Measurements from ENCODE around the gene ZNF235.
"Not testable (repeated sequence)": the region's sequence is repeated elsewhere in the genome, so short reads cannot be mapped to it uniquely, and the experiment has no call there.

The ZNF235 gene

GRCh38 chr19:44258835-44259413, 45.9 kb downstream of the ZNF235 start:
- Histone ChIP-seq H3K4me2 (peak overlapping the region; percentile 77; the same call in 1 of the 2 replicates), H3K4me3 (peak overlapping the region; percentile 59; the same call in 1 of the 2 replicates)

DNA sequence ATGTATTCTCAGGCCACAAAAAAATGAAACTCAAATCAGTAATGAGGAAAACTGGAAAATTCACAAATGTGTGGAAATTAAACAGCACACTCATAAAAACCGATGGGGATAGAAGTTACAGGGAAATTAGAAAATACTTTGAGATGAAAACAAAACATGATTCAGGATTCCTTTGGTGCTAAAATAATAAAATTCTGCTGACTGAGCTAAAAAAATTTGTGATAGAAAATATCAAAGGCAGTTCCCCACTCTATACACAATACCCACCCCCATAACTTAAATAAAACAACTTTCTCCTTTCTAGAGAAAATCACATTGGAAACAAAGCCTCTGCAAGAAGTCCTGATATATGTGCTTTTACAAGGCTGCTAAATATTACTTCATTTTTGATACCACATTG, 46.7 kb downstream of the ZNF235 start:
- H3K4me3 ChIP-seq: no peak overlapping the region
- peaks cover 50% of the 10 kb centered on the region for H3K9me3 ChIP-seq
- TF ChIP-seq Cebpa-rat (IDR thresholded peaks at IDR 0.05): no peak
- no peaks in the 10 kb centered on the region for H4K20me1 ChIP-seq
- H3K27me3 ChIP-seq: no peaks in the 10 kb centered on the region
- no peak overlapping the region for H3K4me2 ChIP-seq
- H3K9ac ChIP-seq: no peak overlapping the region
- H3K27ac ChIP-seq: no peak overlapping the region
- H3K36me3 ChIP-seq: peaks cover 19% of the 10 kb centered on the region
- H3K4me1 ChIP-seq: peaks cover 11% of the 10 kb centered on the region

More at GRCh38 chr19:44258835-44259413, 45.9 kb downstream of the ZNF235 start:
- peaks cover 18% of the 10 kb centered on the region for H3K36me3 ChIP-seq
- peaks cover 42% of the 10 kb centered on the region for H3K9me3 ChIP-seq
- H3K27me3 ChIP-seq: no peaks in the 10 kb centered on the region
- H3K4me1 ChIP-seq: peaks cover 11% of the 10 kb centered on the region
- no peak overlapping the region for H3K27ac ChIP-seq
- H3K9ac ChIP-seq: no peak overlapping the region
- TF ChIP-seq Cebpa-rat (IDR thresholded peaks at IDR 0.05): no peak
- no peaks in the 10 kb centered on the region for H4K20me1 ChIP-seq

DNA sequence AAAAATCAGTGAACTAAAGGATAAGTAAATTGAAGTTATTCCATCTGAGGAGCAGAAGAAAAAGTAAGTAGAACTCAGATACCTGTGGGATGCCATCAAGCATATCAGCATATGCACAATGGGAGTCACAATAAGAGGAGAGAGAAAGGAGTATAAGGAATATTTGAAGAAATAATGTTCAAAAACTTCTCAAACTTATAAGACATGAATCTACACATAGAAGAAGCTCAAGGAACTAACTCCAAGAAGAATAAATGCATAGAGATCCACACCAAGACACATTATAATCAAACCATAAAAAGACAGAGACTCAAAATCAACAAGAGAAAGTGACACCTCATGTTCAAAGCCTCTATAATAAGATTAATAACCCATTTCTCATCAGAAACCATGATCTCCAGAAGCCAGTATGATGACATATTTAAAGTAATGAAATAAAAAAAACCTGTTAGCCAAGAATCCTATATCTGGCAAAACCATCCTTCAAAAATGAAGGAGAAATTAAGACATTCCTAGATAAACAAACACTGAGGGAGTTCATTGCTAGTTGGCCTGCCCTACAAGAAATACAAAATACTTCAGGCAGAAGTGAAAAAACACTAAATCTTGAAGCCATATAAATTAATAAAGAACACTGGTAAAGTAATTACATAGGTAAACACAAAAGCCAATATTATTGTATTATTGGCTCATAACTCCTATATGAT, 49.0 kb downstream of the ZNF235 start:
- no peaks in the 10 kb centered on the region for H4K20me1 ChIP-seq
- H3K4me2 ChIP-seq: no peak overlapping the region
- no peaks in the 10 kb centered on the region for H3K27me3 ChIP-seq
- H3K36me3 ChIP-seq: peaks cover 28% of the 10 kb centered on the region
- no peak overlapping the region for H3K9ac ChIP-seq
- no peak overlapping the region for H3K4me3 ChIP-seq
- no peak for TF ChIP-seq Cebpa-rat (IDR thresholded peaks at IDR 0.05)
- peaks cover 11% of the 10 kb centered on the region for H3K4me1 ChIP-seq
- H3K27ac ChIP-seq: no peak overlapping the region
- H3K9me3 ChIP-seq: peaks cover 72% of the 10 kb centered on the region

DNA sequence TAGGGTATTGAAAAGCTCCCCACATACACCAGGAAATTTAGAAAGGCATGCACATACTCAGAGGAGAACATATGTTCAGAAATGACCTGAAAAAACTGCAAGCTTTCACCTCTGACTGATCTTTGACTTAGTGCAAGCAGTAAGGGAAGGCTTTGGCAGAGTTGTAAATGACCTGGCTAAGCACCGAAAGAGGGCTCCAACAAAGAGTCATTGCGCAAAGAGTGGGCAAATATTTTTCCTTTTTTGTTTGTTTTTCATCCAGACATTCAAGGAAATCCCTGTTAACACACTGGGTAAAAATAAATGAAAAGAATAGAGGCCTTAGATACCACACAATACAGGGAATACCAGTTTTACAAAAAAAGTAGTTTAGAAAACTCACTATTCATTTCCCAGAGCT, 50.3 kb downstream of the ZNF235 start:
- Histone ChIP-seq H3K36me3 (peaks cover 33% of the 10 kb centered on the region), H3K4me1 (no peaks in the 10 kb centered on the region), H3K27me3 (no peaks in the 10 kb centered on the region), H3K4me3 (no peak overlapping the region), H4K20me1 (no peaks in the 10 kb centered on the region), H3K9me3 (peaks cover 86% of the 10 kb centered on the region), H3K4me2 (no peak overlapping the region), H3K9ac (no peak overlapping the region), H3K27ac (no peak overlapping the region)
- TF ChIP-seq Cebpa-rat (IDR thresholded peaks at IDR 0.05): no peak

DNA sequence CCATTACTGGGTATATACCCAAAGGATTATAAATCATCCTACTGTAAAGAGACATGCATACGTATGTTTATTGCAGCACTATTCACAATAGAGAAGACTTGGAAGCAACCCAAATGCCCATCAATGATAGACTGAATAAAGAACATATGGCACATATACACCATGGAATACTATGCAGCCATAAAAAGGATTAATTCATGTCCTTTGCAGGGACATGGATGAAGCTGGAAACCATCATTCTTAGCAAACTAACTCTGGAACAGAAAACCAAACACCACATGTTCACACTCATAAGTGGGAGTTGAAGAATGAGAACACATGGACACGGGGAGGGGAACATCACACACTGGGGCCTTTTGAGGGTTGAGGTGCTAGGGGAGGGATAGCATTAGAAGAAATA, 51.4 kb downstream of the ZNF235 start:
- H3K9me3 ChIP-seq: peaks cover 97% of the 10 kb centered on the region
- not testable (repeated sequence) for H4K20me1 ChIP-seq, H3K27ac ChIP-seq, H3K4me2 ChIP-seq, H3K4me3 ChIP-seq, H3K27me3 ChIP-seq, H3K9ac ChIP-seq, H3K4me1 ChIP-seq
- H3K36me3 ChIP-seq: peaks cover 43% of the 10 kb centered on the region

DNA sequence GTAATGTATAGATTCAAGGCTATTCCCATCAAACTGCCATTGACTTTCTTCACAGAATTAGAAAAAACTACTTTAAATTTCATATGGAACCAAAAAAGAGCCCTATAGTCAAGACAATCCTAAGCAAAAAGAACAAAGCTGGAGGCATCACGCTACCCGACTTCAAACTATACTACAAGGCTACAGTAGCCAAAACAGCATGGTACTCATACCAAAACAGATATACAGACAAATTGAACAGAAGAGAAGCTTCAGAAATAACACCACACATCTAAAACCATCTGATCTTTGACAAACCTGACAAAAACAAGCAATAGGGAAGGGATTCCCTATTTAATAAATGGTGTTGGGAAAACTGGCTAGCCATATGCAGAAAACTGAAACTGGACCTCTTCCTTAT, 52.5 kb downstream of the ZNF235 start:
- H3K4me1 ChIP-seq, H4K20me1 ChIP-seq, H3K9ac ChIP-seq, H3K4me2 ChIP-seq, H3K27ac ChIP-seq, H3K27me3 ChIP-seq, H3K4me3 ChIP-seq: not testable (repeated sequence)
- peaks cover 52% of the 10 kb centered on the region for H3K36me3 ChIP-seq
- peaks cover 100% of the 10 kb centered on the region for H3K9me3 ChIP-seq

GRCh38 chr19:44236384-44236783, 68.4 kb downstream of the ZNF235 start:
- TF ChIP-seq Cebpa-rat (IDR thresholded peaks at IDR 0.05): no peak
- H3K9ac ChIP-seq: no peak overlapping the region
- no peaks in the 10 kb centered on the region for H3K27me3 ChIP-seq
- no peak overlapping the region for H3K27ac ChIP-seq
- H4K20me1 ChIP-seq: no peaks in the 10 kb centered on the region
- H3K4me2 ChIP-seq: no peak overlapping the region
- no peak overlapping the region for H3K4me3 ChIP-seq
- H3K4me1 ChIP-seq: no peaks in the 10 kb centered on the region
- H3K36me3 ChIP-seq: peaks cover 89% of the 10 kb centered on the region
- H3K9me3 ChIP-seq: peaks cover 49% of the 10 kb centered on the region
